Brain microvascular endothelial cell (primary cell): Measurements from ENCODE around the gene SURF4.
A peak's percentile ranks its signal among the peaks of the same experiment; 100 is the strongest.
"Not testable (repeated sequence)": the region's sequence is repeated elsewhere in the genome, so short reads cannot be mapped to it uniquely, and the experiment has no call there.

Source experiments
- DNase-seq: peaks from one replicate; pipeline ENCODE4 v3.0.0-alpha.2; 2020
- H3K27ac ChIP-seq: fragments of 250-450 bp; sonication (Bioruptor Pico); 2 replicates; pipeline ENCODE4 v1.5.1; 2020; ENCODE audit warnings: mild to moderate bottlenecking, moderate library complexity
- H3K27me3 ChIP-seq: fragments of 250-450 bp; sonication (Bioruptor Pico); replicated peaks from 2 replicates; pipeline ENCODE4 v1.5.1; 2020; ENCODE audit warnings: mild to moderate bottlenecking
- H3K36me3 ChIP-seq: fragments of 250-450 bp; sonication (Bioruptor Pico); replicated peaks from 2 replicates; pipeline ENCODE4 v1.5.1; 2020; ENCODE audit warnings: mild to moderate bottlenecking
- H3K4me3 ChIP-seq: 2 replicates; pipeline ENCODE4 v1.5.1; 2011; ENCODE audit warnings: low read depth, mild to moderate bottlenecking, control low read depth, low read length, moderate library complexity
- in situ Hi-C: cut with HindIII; loops from 2 replicates; pipeline ENCODE4 v1.10.0; 2017; ENCODE audit warnings: low sequenced_read_pairs, low pct_ligation_motif_present
- TF ChIP-seq, protein P1 (sequence below): IDR thresholded peaks from 2 replicates; pipeline ENCODE4 v1.5.1; 2011; ENCODE audit warnings: low read depth, mild to moderate bottlenecking, moderate library complexity, low read length, control low read depth, inconsistent platforms; ENCODE audit errors: missing control alignments

Gene SURF4

GRCh38 chr9:133329306-133330156, 46.3 kb downstream of the SURF4 start:
- H3K36me3 ChIP-seq: peaks cover 43% of the 10 kb centered on the region
- H3K27me3 ChIP-seq, in situ Hi-C loops, H3K4me3 ChIP-seq, H3K27ac ChIP-seq: not testable (repeated sequence)
- DNase-seq: peak; percentile 27
- TF ChIP-seq, protein P1, sequence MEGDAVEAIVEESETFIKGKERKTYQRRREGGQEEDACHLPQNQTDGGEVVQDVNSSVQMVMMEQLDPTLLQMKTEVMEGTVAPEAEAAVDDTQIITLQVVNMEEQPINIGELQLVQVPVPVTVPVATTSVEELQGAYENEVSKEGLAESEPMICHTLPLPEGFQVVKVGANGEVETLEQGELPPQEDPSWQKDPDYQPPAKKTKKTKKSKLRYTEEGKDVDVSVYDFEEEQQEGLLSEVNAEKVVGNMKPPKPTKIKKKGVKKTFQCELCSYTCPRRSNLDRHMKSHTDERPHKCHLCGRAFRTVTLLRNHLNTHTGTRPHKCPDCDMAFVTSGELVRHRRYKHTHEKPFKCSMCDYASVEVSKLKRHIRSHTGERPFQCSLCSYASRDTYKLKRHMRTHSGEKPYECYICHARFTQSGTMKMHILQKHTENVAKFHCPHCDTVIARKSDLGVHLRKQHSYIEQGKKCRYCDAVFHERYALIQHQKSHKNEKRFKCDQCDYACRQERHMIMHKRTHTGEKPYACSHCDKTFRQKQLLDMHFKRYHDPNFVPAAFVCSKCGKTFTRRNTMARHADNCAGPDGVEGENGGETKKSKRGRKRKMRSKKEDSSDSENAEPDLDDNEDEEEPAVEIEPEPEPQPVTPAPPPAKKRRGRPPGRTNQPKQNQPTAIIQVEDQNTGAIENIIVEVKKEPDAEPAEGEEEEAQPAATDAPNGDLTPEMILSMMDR: peak; percentile 65

DNA sequence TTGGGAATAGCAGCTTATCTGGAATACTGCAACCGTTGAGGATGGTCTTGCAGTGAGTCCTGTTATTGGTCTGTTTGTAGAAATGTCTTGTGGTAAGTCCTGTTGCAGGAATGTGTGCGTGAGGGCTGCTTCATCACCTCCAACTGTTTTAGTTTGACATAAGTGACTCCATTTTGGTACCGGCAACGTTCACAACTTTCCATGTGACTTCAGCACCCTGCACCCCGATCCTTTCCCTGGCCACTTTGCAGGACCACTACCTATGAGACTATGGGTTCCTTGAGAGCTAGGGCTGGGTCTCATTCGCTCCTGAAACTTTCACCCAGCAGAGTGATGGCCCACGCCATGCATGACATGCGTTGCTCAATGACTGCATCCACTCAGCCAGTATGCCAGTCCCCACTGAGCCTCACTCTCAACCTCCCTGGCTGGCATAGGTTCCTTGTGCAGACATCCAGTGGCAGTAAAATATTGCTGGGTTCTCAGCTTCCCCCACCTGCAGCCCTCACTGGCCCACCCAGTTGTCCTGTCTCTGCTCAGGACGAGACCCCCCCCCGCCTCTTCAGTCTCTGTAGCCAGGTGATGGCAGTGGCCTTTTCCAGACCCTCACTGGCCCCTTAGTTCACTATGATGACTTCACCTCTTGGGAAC, 47.9 kb downstream of the SURF4 start:
- DNase-seq: no peak
- TF ChIP-seq, protein P1: no peak
- Histone ChIP-seq H3K4me3 (no peak overlapping the region), H3K36me3 (peaks cover 27% of the 10 kb centered on the region), H3K27ac (no peak overlapping the region), H3K27me3 (no peaks in the 10 kb centered on the region)
- in situ Hi-C loops: no loop called here

GRCh38 chr9:133327021-133327420, 48.8 kb downstream of the SURF4 start:
- H3K4me3 ChIP-seq, DNase-seq, H3K27me3 ChIP-seq, in situ Hi-C loops, H3K27ac ChIP-seq: not testable (repeated sequence)
- H3K36me3 ChIP-seq: peaks cover 18% of the 10 kb centered on the region

- no peaks in the 10 kb centered on the region for H3K36me3 ChIP-seq
- no peak overlapping the region for H3K4me3 ChIP-seq
- no peak for DNase-seq
- in situ Hi-C loops: no loop called here
- no peaks in the 10 kb centered on the region for H3K27me3 ChIP-seq
- TF ChIP-seq, protein P1: no peak
- H3K27ac ChIP-seq: no peak overlapping the region
Observed at GRCh38 chr9:133323991-133324703, 51.7 kb downstream of the SURF4 start.

DNA sequence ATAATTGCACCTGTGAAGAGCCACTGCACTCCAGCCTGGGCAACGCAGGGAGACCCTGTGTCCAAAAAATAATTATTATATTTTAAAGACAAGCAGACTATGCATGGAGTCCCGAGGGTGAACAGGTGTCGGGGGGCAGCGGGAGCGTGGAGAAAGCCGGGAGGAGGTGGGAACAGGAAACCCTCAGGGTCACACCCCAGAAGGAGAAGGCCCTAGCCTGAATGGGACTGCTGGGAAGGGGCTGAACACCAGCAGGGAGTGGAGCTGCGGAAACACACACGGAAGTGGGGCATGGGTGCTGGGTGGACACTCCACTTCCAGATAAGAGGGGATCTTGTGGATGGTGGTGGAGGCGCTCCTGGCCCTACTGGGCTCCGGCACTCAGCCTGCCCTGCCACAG, 52.6 kb downstream of the SURF4 start:
- Histone ChIP-seq H3K36me3 (no peaks in the 10 kb centered on the region), H3K27ac (no peak overlapping the region), H3K4me3 (no peak overlapping the region), H3K27me3 (no peaks in the 10 kb centered on the region)
- DNase-seq: no peak
- in situ Hi-C loops: no loop called here
- TF ChIP-seq, protein P1: no peak

GRCh38 chr9:133322701-133323100, 53.2 kb downstream of the SURF4 start:
- Histone ChIP-seq H3K27ac (no peak overlapping the region), H3K4me3 (no peak overlapping the region), H3K36me3 (no peaks in the 10 kb centered on the region), H3K27me3 (no peaks in the 10 kb centered on the region)
- in situ Hi-C loops: no loop called here
- DNase-seq: no peak
- TF ChIP-seq, protein P1: no peak
